GM23338 (cell line): ENCODE measurements around the gene TNKS2. TPM values are rescaled to one million over a fixed set of nuclear protein-coding genes. Genes with fewer than 3 reads are reported as not detected.

Experiments
- ATAC-seq: fragments of 200-7000 bp; cut with Tn5 transposase; 3 replicates; pipeline ENCODE4 v1.9.1; 2020
- DNase-seq: peaks from one replicate; pipeline ENCODE4 v3.0.0-alpha.2; 2015; ENCODE audit warnings: low spot score
- H2AFZ ChIP-seq: fragments of 200-600 bp; sonication (generic); 2 replicates; pipeline ENCODE4 v1.8.0; 2016; ENCODE audit warnings: antibody characterized with exemption, mild to moderate bottlenecking, moderate library complexity
- H3F3A ChIP-seq: fragments of 200-600 bp; sonication (generic); replicated peaks from 2 replicates; pipeline ENCODE4 v1.8.0; 2017; ENCODE audit warnings: antibody characterized with exemption, mixed run types, low read depth
- H3K27ac ChIP-seq: fragments of 200-600 bp; sonication (generic); 2 replicates; pipeline ENCODE4 v1.6.1; 2016; ENCODE audit warnings: low read depth
- H3K27me3 ChIP-seq: fragments of 200-600 bp; sonication (generic); 2 replicates; pipeline ENCODE4 v1.8.0; 2016; ENCODE audit warnings: mild to moderate bottlenecking, mixed run types, moderate library complexity; ENCODE audit not compliant: insufficient read depth
- H3K36me3 ChIP-seq: fragments of 200-600 bp; sonication (generic); 2 replicates; pipeline ENCODE4 v1.8.0; 2016; ENCODE audit warnings: mild to moderate bottlenecking; ENCODE audit not compliant: insufficient read depth
- H3K4me1 ChIP-seq: fragments of 200-600 bp; sonication (generic); 2 replicates; pipeline ENCODE4 v1.8.0; 2016; ENCODE audit warnings: mild to moderate bottlenecking, moderate library complexity; ENCODE audit not compliant: insufficient read depth
- H3K4me2 ChIP-seq: fragments of 200-600 bp; sonication (generic); 2 replicates; pipeline ENCODE4 v1.7.1; 2017; ENCODE audit warnings: mixed run types
- H3K4me3 ChIP-seq: fragments of 200-600 bp; sonication (generic); 2 replicates; pipeline ENCODE4 v1.6.1; 2016; ENCODE audit warnings: mixed run types
- H3K79me2 ChIP-seq: fragments of 200-600 bp; sonication (generic); replicated peaks from 2 replicates; pipeline ENCODE4 v1.8.0; 2017; ENCODE audit warnings: mild to moderate bottlenecking; ENCODE audit not compliant: insufficient read depth
- H3K9me2 ChIP-seq: fragments of 200-600 bp; sonication (generic); 2 replicates; pipeline ENCODE4 v1.8.0; 2017; ENCODE audit not compliant: insufficient read depth
- H4K20me1 ChIP-seq: fragments of 200-600 bp; sonication (generic); replicated peaks from 2 replicates; pipeline ENCODE4 v1.8.0; 2017; ENCODE audit warnings: mild to moderate bottlenecking; ENCODE audit not compliant: insufficient read depth
- H3K27ac Mint-ChIP-seq: 2 replicates; pipeline ENCODE4 v1.8.0; 2020; ENCODE audit warnings: inconsistent platforms, mild to moderate bottlenecking, moderate library complexity, mixed read lengths
- H3K27me3 Mint-ChIP-seq: 3 replicates; pipeline ENCODE4 v1.8.0; 2022; ENCODE audit warnings: low read depth, mild to moderate bottlenecking, moderate library complexity, mixed read lengths, inconsistent platforms; ENCODE audit not compliant: insufficient read depth, poor library complexity
- H3K36me3 Mint-ChIP-seq: 3 replicates; pipeline ENCODE4 v1.8.0; 2021; ENCODE audit warnings: low read depth, mild to moderate bottlenecking, inconsistent platforms, moderate library complexity, mixed read lengths
- H3K4me1 Mint-ChIP-seq: 3 replicates; pipeline ENCODE4 v1.8.0; 2020; ENCODE audit warnings: mild to moderate bottlenecking, inconsistent platforms, mixed read lengths
- H3K4me3 Mint-ChIP-seq: 3 replicates; pipeline ENCODE4 v1.8.0; 2021; ENCODE audit warnings: moderate library complexity, mild to moderate bottlenecking, inconsistent platforms, mixed read lengths
- H3K9me3 Mint-ChIP-seq: 3 replicates; pipeline ENCODE4 v1.8.0; 2020; ENCODE audit warnings: moderate library complexity, mild to moderate bottlenecking, inconsistent platforms, mixed read lengths
- CREB1 ChIP-seq: fragments of 250-450 bp; sonication (Bioruptor Pico); IDR thresholded peaks from 2 replicates; pipeline ENCODE4 v1.5.0; 2020; ENCODE audit warnings: low read depth, mild to moderate bottlenecking, moderate library complexity
- CTCF ChIP-seq, 2 experiments: fragments of 200-600 bp in 1 of 2; sonication (generic) in 1 of 2; conservative IDR thresholded peaks; 2 replicates each; pipeline versions ENCODE4 v1.5.1 to v1.6.1; 2016 to 2017; ENCODE audit warnings: antibody characterized with exemption in 2 of 2, low read depth in 2 of 2, mild to moderate bottlenecking in 2 of 2, moderate library complexity in 1 of 2
- ETS1 ChIP-seq: IDR thresholded peaks from 2 replicates; pipeline ENCODE4 v1.6.1; 2016; ENCODE audit warnings: antibody characterized with exemption
- EZH2 ChIP-seq: fragments of 200-600 bp; sonication (generic); IDR thresholded peaks from one replicate; pipeline ENCODE4 v1.8.0; 2017; ENCODE audit warnings: antibody characterized with exemption, mild to moderate bottlenecking, low read depth; ENCODE audit not compliant: unreplicated experiment
- EZH2phosphoT487 ChIP-seq: fragments of 200-600 bp; sonication (generic); IDR thresholded peaks from one replicate; pipeline ENCODE4 v1.8.1; 2018; ENCODE audit warnings: antibody characterized with exemption; ENCODE audit not compliant: unreplicated experiment
- JUNB ChIP-seq: IDR thresholded peaks from one replicate; pipeline ENCODE4 v1.6.1; 2016; ENCODE audit warnings: antibody characterized with exemption; ENCODE audit not compliant: unreplicated experiment
- NANOG ChIP-seq: IDR thresholded peaks from 2 replicates; pipeline ENCODE4 v1.6.1; 2016; ENCODE audit warnings: antibody characterized with exemption, borderline replicate concordance
- POLR2AphosphoS5 ChIP-seq: IDR thresholded peaks from 2 replicates; pipeline ENCODE4 v1.6.1; 2016; ENCODE audit warnings: antibody characterized with exemption, low read depth
- REST ChIP-seq: IDR thresholded peaks from one replicate; pipeline ENCODE4 v1.6.1; 2018; ENCODE audit warnings: antibody characterized with exemption; ENCODE audit not compliant: unreplicated experiment
- STAT1 ChIP-seq: IDR thresholded peaks from one replicate; pipeline ENCODE4 v1.6.1; 2016; ENCODE audit warnings: antibody characterized with exemption; ENCODE audit not compliant: unreplicated experiment
- ZNF114 ChIP-seq: fragments of 250-450 bp; sonication (Bioruptor Pico); IDR thresholded peaks from 2 replicates; pipeline ENCODE4 v1.5.0; 2020; ENCODE audit warnings: mild to moderate bottlenecking, moderate library complexity
- ZNF331 ChIP-seq: fragments of 250-450 bp; sonication (Bioruptor Pico); IDR thresholded peaks from 2 replicates; pipeline ENCODE4 v1.5.0; 2020; ENCODE audit warnings: low read depth, mild to moderate bottlenecking, moderate library complexity
- ZNF462 ChIP-seq: fragments of 250-450 bp; sonication (Bioruptor Pico); IDR thresholded peaks from 2 replicates; pipeline ENCODE4 v1.5.0; 2020; ENCODE audit warnings: mild to moderate bottlenecking, moderate library complexity
- polyA plus RNA-seq: library from polyadenylated mRNA; unstranded; fragments of >200 nt; fragmentation: Nextera tagmentation; extraction: Ambion mirVana; gene quantifications from 2 replicates; pipeline ENCODE4 v1.2.1, GENCODE V29; 2016
- total RNA-seq: library from RNA; depleted of rRNA; stranded (reverse); fragments of >200 nt; shearing (Covaris generic); gene quantifications from 2 replicates; pipeline ENCODE4 v1.2.3, GENCODE V29; 2014

Gene TNKS2
- total and polyA plus RNA-seq, 2 experiments from 2014 or later, result 23.5 to 85.5 TPM

GRCh38 chr10:91816981-91817380 lies 18.8 kb downstream of the TNKS2 start:
- Histone ChIP-seq H3K27me3 (no peaks in the 10 kb centered on the region), H2AFZ (no peak overlapping the region), H3K27ac (no peak overlapping the region), H3K36me3 (peaks cover 85% of the 10 kb centered on the region), H3K9me2 (no peaks in the 10 kb centered on the region), H3K79me2 (peaks cover 37% of the 10 kb centered on the region), H4K20me1 (peaks cover 18% of the 10 kb centered on the region), H3K4me2 (no peak overlapping the region), H3K4me1 (no peaks in the 10 kb centered on the region), H3K4me3 (no peak overlapping the region), H3F3A (0 out of 2 replicates have a peak, but pooled peaks cover 7% of the 10 kb centered on the region)
- TF ChIP-seq POLR2AphosphoS5, result no peak
- no peak for TF ChIP-seq CREB1 (CRISPR knock-in tag)
- no peak for TF ChIP-seq ZNF331 (CRISPR knock-in tag)
- TF ChIP-seq CTCF (conservative IDR thresholded peaks at IDR 0.05; ENCODE audit: low read depth in 2 of 2), result no peak
- TF ChIP-seq STAT1, result no peak
- TF ChIP-seq EZH2, result no peak
- TF ChIP-seq REST, result no peak
- TF ChIP-seq JUNB, result no peak
- TF ChIP-seq NANOG, result no peak
- no peak for TF ChIP-seq ZNF462
- no peak for TF ChIP-seq EZH2phosphoT487
- no peak for TF ChIP-seq ZNF114 (CRISPR knock-in tag)
- TF ChIP-seq ETS1, result no peak
- no peak overlapping the region for H3K27ac Mint-ChIP-seq
- no peaks in the 10 kb centered on the region for H3K27me3 Mint-ChIP-seq
- peaks cover 3% of the 10 kb centered on the region; the same call in 2 of the 3 replicates for H3K4me1 Mint-ChIP-seq
- DNase-seq (no peak), ATAC-seq (no peak)
- no peak overlapping the region for H3K4me3 Mint-ChIP-seq
- peaks cover 63% of the 10 kb centered on the region for H3K36me3 Mint-ChIP-seq
- H3K9me3 Mint-ChIP-seq, result no peaks in the 10 kb centered on the region
